ENCODE measurements around the gene ULK2. TPM values are rescaled to one million over a fixed set of nuclear protein-coding genes. Genes with fewer than 3 reads are reported as not detected.

Gene ULK2
- total RNA-seq, 2 experiments from 2014 or later = 6.8 TPM; not detected in 1

DNA sequence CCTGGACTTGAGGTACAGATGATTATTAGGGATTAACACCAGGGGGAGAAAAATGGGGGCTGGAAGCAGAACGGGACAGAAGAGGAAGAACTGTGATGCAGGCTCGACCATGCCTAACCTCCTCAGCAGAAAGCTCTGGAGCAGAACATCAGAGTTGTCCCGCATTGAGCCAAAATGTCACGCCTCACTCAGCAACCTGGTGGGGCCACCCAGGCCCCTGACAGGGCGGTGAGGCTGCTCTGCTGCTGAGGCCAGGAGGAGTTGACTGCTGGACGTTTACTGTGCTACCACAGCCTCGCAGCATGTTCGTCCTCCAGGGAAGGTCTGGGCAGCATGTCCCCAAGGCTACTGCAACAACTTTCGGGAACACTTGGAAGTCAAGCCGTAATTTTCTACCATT, 6.5 kb upstream of the ULK2 start:
- Histone ChIP-seq H3K9me3 (ENCODE audit: low read length) (no peaks in the 10 kb centered on the region), H3K4me1 (ENCODE audit: insufficient read depth, low read length, poor library complexity, severe bottlenecking) (no peaks in the 10 kb centered on the region), H4K20me1 (ENCODE audit: insufficient read depth, low read length) (no peaks in the 10 kb centered on the region), H3K4me2 (ENCODE audit: low read length) (no peak overlapping the region), H3K27ac (ENCODE audit: low read depth, low read length, poor library complexity, severe bottlenecking) (no peak overlapping the region), H3K4me3 (ENCODE audit: low read depth, low read length, poor library complexity, severe bottlenecking) (no peak overlapping the region), H3K79me2 (ENCODE audit: insufficient read depth, low read depth, low read length) (no peaks in the 10 kb centered on the region), H3K9me2 (ENCODE audit: insufficient read depth, low read length) (no peaks in the 10 kb centered on the region), H2AFZ (ENCODE audit: low read length) (no peak overlapping the region), H3K36me3 (ENCODE audit: insufficient read depth, low read length) (no peaks in the 10 kb centered on the region)
- intact Hi-C loops (cut with micrococcal nuclease; ENCODE audit: unreplicated experiment) = no loop called here
- DNase-seq (ENCODE audit: low spot score) = no peak
- POLR2A ChIA-PET = no interaction called here
- TF ChIP-seq, protein P1, sequence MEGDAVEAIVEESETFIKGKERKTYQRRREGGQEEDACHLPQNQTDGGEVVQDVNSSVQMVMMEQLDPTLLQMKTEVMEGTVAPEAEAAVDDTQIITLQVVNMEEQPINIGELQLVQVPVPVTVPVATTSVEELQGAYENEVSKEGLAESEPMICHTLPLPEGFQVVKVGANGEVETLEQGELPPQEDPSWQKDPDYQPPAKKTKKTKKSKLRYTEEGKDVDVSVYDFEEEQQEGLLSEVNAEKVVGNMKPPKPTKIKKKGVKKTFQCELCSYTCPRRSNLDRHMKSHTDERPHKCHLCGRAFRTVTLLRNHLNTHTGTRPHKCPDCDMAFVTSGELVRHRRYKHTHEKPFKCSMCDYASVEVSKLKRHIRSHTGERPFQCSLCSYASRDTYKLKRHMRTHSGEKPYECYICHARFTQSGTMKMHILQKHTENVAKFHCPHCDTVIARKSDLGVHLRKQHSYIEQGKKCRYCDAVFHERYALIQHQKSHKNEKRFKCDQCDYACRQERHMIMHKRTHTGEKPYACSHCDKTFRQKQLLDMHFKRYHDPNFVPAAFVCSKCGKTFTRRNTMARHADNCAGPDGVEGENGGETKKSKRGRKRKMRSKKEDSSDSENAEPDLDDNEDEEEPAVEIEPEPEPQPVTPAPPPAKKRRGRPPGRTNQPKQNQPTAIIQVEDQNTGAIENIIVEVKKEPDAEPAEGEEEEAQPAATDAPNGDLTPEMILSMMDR (conservative IDR thresholded peaks at IDR 0.05; ENCODE audit: low read length) = no peak
- TF ChIP-seq EZH2phosphoT487 (IDR thresholded peaks at IDR 0.05; ENCODE audit: borderline replicate concordance, low read depth, low read length) = no peak
- CTCF ChIA-PET (ENCODE audit: unreplicated experiment) = no interaction called here
- no TSS peak for BruUV-seq (replicated peaks)

DNA sequence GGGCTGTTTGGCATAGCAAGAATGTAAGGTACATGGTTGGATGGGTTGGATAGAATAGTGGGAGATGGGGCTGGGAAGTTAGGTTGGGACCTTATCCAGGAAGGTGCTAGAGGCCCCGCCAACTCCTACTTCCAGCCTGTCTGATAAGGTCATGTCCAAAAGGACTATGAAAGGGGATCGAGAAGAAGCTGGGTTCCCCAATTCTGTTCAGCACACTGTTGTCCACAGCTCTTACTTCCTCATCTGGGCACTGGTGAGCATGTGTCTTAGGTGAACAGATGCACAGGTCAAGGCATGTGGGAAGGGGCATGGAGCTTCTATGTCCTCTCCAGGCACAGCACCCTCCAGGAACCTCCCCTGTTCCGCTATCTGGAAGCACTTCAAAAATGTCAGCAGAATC, 5.6 kb upstream of the ULK2 start:
- TF ChIP-seq EZH2phosphoT487 (IDR thresholded peaks at IDR 0.05; ENCODE audit: borderline replicate concordance, low read depth, low read length) = no peak
- TF ChIP-seq, protein P1 (conservative IDR thresholded peaks at IDR 0.05; ENCODE audit: low read length) = no peak
- BruUV-seq (replicated peaks) = no TSS peak
- intact Hi-C loops (cut with micrococcal nuclease; ENCODE audit: unreplicated experiment) = no loop called here
- Histone ChIP-seq H3K79me2 (ENCODE audit: insufficient read depth, low read depth, low read length) (no peaks in the 10 kb centered on the region), H3K4me1 (ENCODE audit: insufficient read depth, low read length, poor library complexity, severe bottlenecking) (no peaks in the 10 kb centered on the region), H3K27ac (ENCODE audit: low read depth, low read length, poor library complexity, severe bottlenecking) (no peak overlapping the region), H3K9me3 (ENCODE audit: low read length) (no peaks in the 10 kb centered on the region), H4K20me1 (ENCODE audit: insufficient read depth, low read length) (no peaks in the 10 kb centered on the region), H3K36me3 (ENCODE audit: insufficient read depth, low read length) (no peaks in the 10 kb centered on the region), H3K4me3 (ENCODE audit: low read depth, low read length, poor library complexity, severe bottlenecking) (no peak overlapping the region), H3K9me2 (ENCODE audit: insufficient read depth, low read length) (no peaks in the 10 kb centered on the region), H3K4me2 (ENCODE audit: low read length) (no peak overlapping the region), H2AFZ (ENCODE audit: low read length) (no peak overlapping the region)
- CTCF ChIA-PET (ENCODE audit: unreplicated experiment) = no interaction called here
- POLR2A ChIA-PET = interaction anchor here (0.6 kb wide), 1 partner anchor 89 kb away, joined by 4 read pairs; no protein-coding TSS in a partner anchor
- no peak for DNase-seq (ENCODE audit: low spot score)

DNA sequence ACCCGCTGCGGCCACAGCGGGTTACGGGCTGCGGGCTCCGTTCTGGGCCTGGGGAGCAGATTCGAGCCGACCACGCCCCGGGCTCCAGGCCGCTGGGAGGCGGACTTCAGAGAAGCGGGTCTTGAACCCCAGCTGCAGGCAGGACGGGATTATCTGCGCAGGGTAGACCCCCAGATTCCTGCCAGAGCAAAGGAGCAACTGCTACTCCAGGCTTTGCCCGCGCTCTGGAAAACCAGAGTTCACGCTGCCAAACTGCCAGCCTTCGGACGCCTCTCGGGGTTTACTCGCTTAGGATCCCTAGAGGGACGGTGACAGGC, 301 bp upstream of the ULK2 start:
- no peaks in the 10 kb centered on the region for H3K36me3 ChIP-seq (ENCODE audit: insufficient read depth, low read length)
- 0 out of 2 replicates have a peak overlapping the region, but pooled peaks have one; percentile 42 for H2AFZ ChIP-seq (ENCODE audit: low read length)
- POLR2A ChIA-PET = no interaction called here
- no peaks in the 10 kb centered on the region for H4K20me1 ChIP-seq (ENCODE audit: insufficient read depth, low read length)
- intact Hi-C loops (cut with micrococcal nuclease; ENCODE audit: unreplicated experiment) = no loop called here
- no peak for DNase-seq (ENCODE audit: low spot score)
- peak overlapping the region; percentile 72 for H3K4me3 ChIP-seq (ENCODE audit: low read depth, low read length, poor library complexity, severe bottlenecking)
- CTCF ChIA-PET (ENCODE audit: unreplicated experiment) = no interaction called here
- TF ChIP-seq, protein P1 (conservative IDR thresholded peaks at IDR 0.05; ENCODE audit: low read length) = peak; percentile 18; the same call in 1 of the 2 replicates
- TF ChIP-seq EZH2phosphoT487 (IDR thresholded peaks at IDR 0.05; ENCODE audit: borderline replicate concordance, low read depth, low read length) = no peak
- no peak overlapping the region for H3K27ac ChIP-seq (ENCODE audit: low read depth, low read length, poor library complexity, severe bottlenecking)
- BruUV-seq (replicated peaks) = no TSS peak
- no peaks in the 10 kb centered on the region for H3K9me2 ChIP-seq (ENCODE audit: insufficient read depth, low read length)
- no peaks in the 10 kb centered on the region for H3K4me1 ChIP-seq (ENCODE audit: insufficient read depth, low read length, poor library complexity, severe bottlenecking)
- peak overlapping the region; percentile 64 for H3K4me2 ChIP-seq (ENCODE audit: low read length)
- no peaks in the 10 kb centered on the region for H3K79me2 ChIP-seq (ENCODE audit: insufficient read depth, low read depth, low read length)
- H3K9me3 ChIP-seq (ENCODE audit: low read length) = no peaks in the 10 kb centered on the region

All from OCI-LY7 (cell line).